Keratinocyte (primary cell): Measurements from ENCODE around the gene SNAP29. TPM values are rescaled to one million over a fixed set of nuclear protein-coding genes. Genes with fewer than 3 reads are reported as not detected.

Experiments
- DNase-seq: peaks from one replicate; pipeline ENCODE4 v3.0.0-alpha.2; 2011; ENCODE audit warnings: low read depth, missing footprints, low spot score
- FAIRE-seq: peaks from 2 replicates; lab custom pipeline; 2011; peaks lifted over from hg19 to GRCh38; lab: Jason Lieb, UNC
- H2AFZ ChIP-seq: 2 replicates; pipeline ENCODE4 v1.6.0; 2012; ENCODE audit warnings: low read length, control low read depth, inconsistent platforms; ENCODE audit not compliant: control insufficient read depth
- H3K27ac ChIP-seq: 2 replicates; pipeline ENCODE4 v1.5.1; 2011; ENCODE audit warnings: low read length; ENCODE audit not compliant: control insufficient read depth, insufficient read depth
- H3K27me3 ChIP-seq: 3 replicates; pipeline ENCODE4 v1.6.0; 2011; ENCODE audit warnings: low read length; ENCODE audit not compliant: control insufficient read depth, insufficient read depth; ENCODE audit errors: extremely low read depth
- H3K36me3 ChIP-seq, 2 experiments: 2 replicates in 1 of 2; 3 replicates in 1 of 2; pipeline ENCODE4 v1.5.1; 2011; ENCODE audit warnings: low read length in 2 of 2, mild to moderate bottlenecking in 1 of 2; ENCODE audit not compliant: control insufficient read depth in 2 of 2, insufficient read depth in 2 of 2; ENCODE audit errors: extremely low read depth in 1 of 2
- H3K4me1 ChIP-seq: 3 replicates; pipeline ENCODE4 v1.5.1; 2011; ENCODE audit warnings: low read length; ENCODE audit not compliant: control insufficient read depth, insufficient read depth; ENCODE audit errors: extremely low read depth
- H3K4me2 ChIP-seq: 3 replicates; pipeline ENCODE4 v1.6.0; 2011; ENCODE audit warnings: low read depth, low read length; ENCODE audit not compliant: control insufficient read depth, insufficient read depth; ENCODE audit errors: extremely low read depth
- H3K4me3 ChIP-seq, 3 experiments: fragments of 200-600 bp in 1 of 3; sonication (generic) in 1 of 3; 2 replicates in 2 of 3; 3 replicates in 1 of 3; pipeline ENCODE4 v1.5.1; 2011 to 2016; ENCODE audit warnings: low read length in 3 of 3, mild to moderate bottlenecking in 3 of 3, control low read depth in 2 of 3, inconsistent platforms in 1 of 3, low read depth in 1 of 3, mixed read lengths in 1 of 3, mixed run types in 1 of 3, moderate library complexity in 1 of 3; ENCODE audit not compliant: control insufficient read depth in 2 of 3, insufficient read depth in 2 of 3; ENCODE audit errors: extremely low read depth in 1 of 3
- H3K79me2 ChIP-seq: 2 replicates; pipeline ENCODE4 v1.6.0; 2012; ENCODE audit warnings: low read length; ENCODE audit not compliant: control insufficient read depth, insufficient read depth
- H3K9ac ChIP-seq: 3 replicates; pipeline ENCODE4 v1.6.0; 2011; ENCODE audit warnings: low read length; ENCODE audit not compliant: control insufficient read depth, insufficient read depth; ENCODE audit errors: extremely low read depth
- H3K9me1 ChIP-seq: 3 replicates; pipeline ENCODE4 v1.6.0; 2011; ENCODE audit warnings: low read length; ENCODE audit not compliant: control insufficient read depth, insufficient read depth; ENCODE audit errors: extremely low read depth
- H3K9me3 ChIP-seq: 2 replicates; pipeline ENCODE4 v1.5.1; 2012; ENCODE audit warnings: low read depth, low read length; ENCODE audit not compliant: control insufficient read depth
- H4K20me1 ChIP-seq: 3 replicates; pipeline ENCODE4 v1.6.0; 2011; ENCODE audit warnings: low read length; ENCODE audit not compliant: control insufficient read depth, insufficient read depth; ENCODE audit errors: extremely low read depth
- EZH2 ChIP-seq: IDR thresholded peaks from one replicate; pipeline ENCODE4 v1.6.1; 2012; ENCODE audit warnings: inconsistent platforms, mild to moderate bottlenecking, low read length, moderate library complexity
- dilution Hi-C: fragments of 300-500 bp; cut with MboI; formaldehyde crosslinking; loops from one replicate; pipeline ENCODE4 v1.7.0; 2020; ENCODE audit warnings: low sequenced_read_pairs; ENCODE audit not compliant: extremely low pct_ligation_motif_present
- polyA plus RNA-seq, 5 experiments: library from polyadenylated mRNA; depleted of rRNA in 3 of 5; stranded (reverse) in 3 of 5; stranded (forward) in 1 of 5; unstranded in 1 of 5; fragments of >200 nt; gene quantifications; 1 replicate in 1 of 5; 2 replicates in 3 of 5; 3 replicates in 1 of 5; pipeline versions ENCODE4 v1.2.1 to v1.2.3, GENCODE V29; 2011 to 2012; ENCODE audit warnings: missing spikeins in 2 of 5, low read depth in 1 of 5, low replicate concordance in 1 of 5
- TF ChIP-seq, protein P1 (sequence below), 3 experiments: IDR thresholded peaks in 1 of 3; conservative IDR thresholded peaks in 1 of 3; optimal IDR thresholded peaks in 1 of 3; 2 replicates in 2 of 3; 3 replicates in 1 of 3; pipeline versions ENCODE3 to v1.5.1; 2011; ENCODE audit warnings: low read length in 3 of 3, mild to moderate bottlenecking in 3 of 3, moderate library complexity in 2 of 3, control low read depth in 1 of 3, inconsistent platforms in 1 of 3; ENCODE audit not compliant: insufficient read depth in 2 of 3; ENCODE audit errors: extremely low read depth in 1 of 3

Gene SNAP29
- polyA plus RNA-seq, 1 donor (not counting 4 experiments of a cell fraction or from before 2014, with no cell fraction given), result 36.5 TPM

DNA sequence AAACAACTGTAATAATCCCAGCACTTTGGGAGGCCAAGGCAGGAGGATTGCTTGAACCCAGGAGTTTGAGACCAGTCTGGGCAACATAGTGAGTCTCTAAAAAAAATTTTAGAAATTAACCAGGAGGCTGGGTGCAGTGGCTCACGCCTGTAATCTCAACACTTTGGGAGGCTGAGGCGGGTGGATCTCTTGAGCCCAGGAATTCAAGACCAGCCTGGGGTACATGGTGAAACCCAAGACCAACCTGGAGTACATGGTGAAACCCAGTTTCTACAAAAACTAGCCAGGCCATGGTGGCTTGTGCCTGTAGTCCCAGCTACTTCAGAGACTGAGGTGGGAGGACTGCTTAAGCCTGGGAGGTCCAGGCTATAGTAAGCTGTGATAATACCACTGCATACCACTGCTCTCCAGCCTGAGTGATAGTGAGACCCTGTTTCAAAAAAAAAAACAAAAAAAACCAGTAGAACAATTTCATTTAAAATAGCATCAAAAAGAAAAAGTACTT, 11.4 kb upstream of the SNAP29 start:
- Histone ChIP-seq H3K4me2 (no peak overlapping the region), H3K4me3 (no peak overlapping the region), H2AFZ (no peak overlapping the region), H3K79me2 (peaks cover 28% of the 10 kb centered on the region), H4K20me1 (no peaks in the 10 kb centered on the region), H3K36me3 (no peaks in the 10 kb centered on the region), H3K9me1 (no peaks in the 10 kb centered on the region), H3K27me3 (no peaks in the 10 kb centered on the region), H3K27ac (no peak overlapping the region), H3K9ac (no peak overlapping the region), H3K4me1 (no peaks in the 10 kb centered on the region), H3K9me3 (no peaks in the 10 kb centered on the region)
- DNase-seq, result no peak
- FAIRE-seq, result no peak
- dilution Hi-C loops, result no loop called here
- TF ChIP-seq, protein P1, sequence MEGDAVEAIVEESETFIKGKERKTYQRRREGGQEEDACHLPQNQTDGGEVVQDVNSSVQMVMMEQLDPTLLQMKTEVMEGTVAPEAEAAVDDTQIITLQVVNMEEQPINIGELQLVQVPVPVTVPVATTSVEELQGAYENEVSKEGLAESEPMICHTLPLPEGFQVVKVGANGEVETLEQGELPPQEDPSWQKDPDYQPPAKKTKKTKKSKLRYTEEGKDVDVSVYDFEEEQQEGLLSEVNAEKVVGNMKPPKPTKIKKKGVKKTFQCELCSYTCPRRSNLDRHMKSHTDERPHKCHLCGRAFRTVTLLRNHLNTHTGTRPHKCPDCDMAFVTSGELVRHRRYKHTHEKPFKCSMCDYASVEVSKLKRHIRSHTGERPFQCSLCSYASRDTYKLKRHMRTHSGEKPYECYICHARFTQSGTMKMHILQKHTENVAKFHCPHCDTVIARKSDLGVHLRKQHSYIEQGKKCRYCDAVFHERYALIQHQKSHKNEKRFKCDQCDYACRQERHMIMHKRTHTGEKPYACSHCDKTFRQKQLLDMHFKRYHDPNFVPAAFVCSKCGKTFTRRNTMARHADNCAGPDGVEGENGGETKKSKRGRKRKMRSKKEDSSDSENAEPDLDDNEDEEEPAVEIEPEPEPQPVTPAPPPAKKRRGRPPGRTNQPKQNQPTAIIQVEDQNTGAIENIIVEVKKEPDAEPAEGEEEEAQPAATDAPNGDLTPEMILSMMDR (optimal IDR thresholded peaks at IDR 0.05 in 1 of 3, IDR thresholded peaks at IDR 0.05 in 1 of 3, conservative IDR thresholded peaks at IDR 0.05 in 1 of 3; ENCODE audit: extremely low read depth in 1 of 3, insufficient read depth in 2 of 3, low read length in 3 of 3), result no peak
- TF ChIP-seq EZH2, result no peak

GRCh38 chr22:20852076-20852475, 6.7 kb upstream of the SNAP29 start:
- Histone ChIP-seq H3K9me3 (no peaks in the 10 kb centered on the region), H3K27ac (no peak overlapping the region), H3K36me3 (no peaks in the 10 kb centered on the region), H3K4me3 (no peak overlapping the region), H4K20me1 (no peaks in the 10 kb centered on the region), H3K4me2 (no peak overlapping the region), H3K9ac (no peak overlapping the region), H3K9me1 (no peaks in the 10 kb centered on the region), H2AFZ (no peak overlapping the region), H3K79me2 (peaks cover 44% of the 10 kb centered on the region), H3K4me1 (peaks cover 1% of the 10 kb centered on the region), H3K27me3 (no peaks in the 10 kb centered on the region)
- DNase-seq (no peak), FAIRE-seq (no peak)
- TF ChIP-seq, protein P1 (optimal IDR thresholded peaks at IDR 0.05 in 1 of 3, IDR thresholded peaks at IDR 0.05 in 1 of 3, conservative IDR thresholded peaks at IDR 0.05 in 1 of 3; ENCODE audit: extremely low read depth in 1 of 3, insufficient read depth in 2 of 3, low read length in 3 of 3), result no peak
- no peak for TF ChIP-seq EZH2
- dilution Hi-C loops, result no loop called here
